Prostate gland (tissue), 2 donors: ENCODE results near the gene CEACAM21. TPM values are rescaled to one million over a fixed set of nuclear protein-coding genes. Genes with fewer than 3 reads are reported as not detected.

Experiments
- DNase-seq: peaks from one replicate; pipeline ENCODE4 v3.0.0-alpha.2; 2019; ENCODE audit warnings: low spot score
- H3K27ac ChIP-seq, 2 donors: fragments of 200-600 bp; sonication (generic); 2 replicates each; pipeline ENCODE4 v1.5.1; 2017 to 2019
- H3K27me3 ChIP-seq: fragments of 200-600 bp; sonication (generic); replicated peaks from 2 replicates; pipeline ENCODE4 v1.5.1; 2019; ENCODE audit not compliant: insufficient read depth
- H3K36me3 ChIP-seq, 2 donors: fragments of 200-600 bp; sonication (generic); 1 replicate in 1 of 2; 2 replicates in 1 of 2; pipeline versions ENCODE4 v1.5.1 to v1.8.1; 2017 to 2019
- H3K4me1 ChIP-seq: fragments of 200-600 bp; sonication (generic); replicated peaks from 2 replicates; pipeline ENCODE4 v1.5.1; 2019
- H3K4me3 ChIP-seq, 2 donors: fragments of 200-600 bp; sonication (generic); 2 replicates each; pipeline ENCODE4 v1.5.1; 2017 to 2019
- H3K9me3 ChIP-seq: fragments of 200-600 bp; sonication (generic); 2 replicates; pipeline ENCODE4 v1.5.1; 2017
- POLR2A ChIP-seq: fragments of 450-650 bp; IDR thresholded peaks from one replicate; pipeline ENCODE4 v1.6.1; 2016; ENCODE audit warnings: antibody characterized with exemption, mild to moderate bottlenecking
- POLR2AphosphoS5 ChIP-seq: sonication (generic); formaldehyde crosslinking; IDR thresholded peaks from one replicate; pipeline ENCODE4 v1.6.1; 2017; ENCODE audit warnings: antibody characterized with exemption
- WGBS: methylation state at CpG from one replicate; pipeline ENCODE4 v1.1.5; 2018; 5-methylcytosine and 5-hydroxymethylcytosine counted together
- intact Hi-C: fragments of 100-400 bp; cut with DNase I; formaldehyde crosslinking; loops from one replicate; pipeline ENCODE4 v1.14.2; 2022
- total RNA-seq, 2 donors: library from RNA; depleted of rRNA; stranded (reverse); fragments of >200 nt; gene quantifications; one replicate each; pipeline ENCODE4 v1.1.0, GENCODE V29; 2016
- TF ChIP-seq, protein P1 (sequence below), 4 experiments: fragments of 200-600 bp in 2 of 4; fragments of 450-650 bp in 2 of 4; sonication (generic) in 2 of 4; IDR thresholded peaks; 1 replicate in 3 of 4; 2 replicates in 1 of 4; pipeline ENCODE4 v1.5.1; 2016 to 2019; ENCODE audit warnings: antibody characterized with exemption in 4 of 4, mild to moderate bottlenecking in 2 of 4, moderate library complexity in 2 of 4

CEACAM21 gene
- total RNA-seq, 2 donors from 2014 or later = 1.5 TPM; not detected in 1

DNA sequence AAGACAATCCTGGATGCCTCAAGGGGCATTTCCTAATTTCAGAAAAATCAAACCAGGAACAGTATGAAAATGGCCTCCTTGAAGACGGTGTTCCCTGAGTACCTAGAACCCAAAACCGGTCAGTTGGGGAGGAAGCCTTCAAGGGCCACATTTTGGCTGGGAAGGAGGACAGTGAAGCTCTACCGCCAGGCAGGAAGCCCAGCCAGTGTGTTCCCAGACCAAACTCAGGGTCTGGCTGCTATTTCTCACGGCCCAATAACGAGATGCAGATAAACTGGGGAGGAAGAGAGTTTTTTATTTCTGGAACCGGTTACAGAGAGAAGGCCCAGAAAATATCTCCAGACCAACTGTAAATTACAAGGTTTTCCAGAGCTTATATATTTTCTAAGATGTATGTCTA lies 24.3 kb upstream of the CEACAM21 start:
- Histone ChIP-seq H3K27ac (no peak overlapping the region), H3K27me3 (no peaks in the 10 kb centered on the region), H3K4me3 (no peak overlapping the region), H3K36me3 (no peaks in the 10 kb centered on the region), H3K4me1 (no peaks in the 10 kb centered on the region), H3K9me3 (no peaks in the 10 kb centered on the region)
- WGBS = 63% methylated on average over 6 of the region's 6 CpGs
- intact Hi-C loops = no loop called here
- TF ChIP-seq POLR2AphosphoS5 (no peak), POLR2A (no peak)
- TF ChIP-seq, protein P1, sequence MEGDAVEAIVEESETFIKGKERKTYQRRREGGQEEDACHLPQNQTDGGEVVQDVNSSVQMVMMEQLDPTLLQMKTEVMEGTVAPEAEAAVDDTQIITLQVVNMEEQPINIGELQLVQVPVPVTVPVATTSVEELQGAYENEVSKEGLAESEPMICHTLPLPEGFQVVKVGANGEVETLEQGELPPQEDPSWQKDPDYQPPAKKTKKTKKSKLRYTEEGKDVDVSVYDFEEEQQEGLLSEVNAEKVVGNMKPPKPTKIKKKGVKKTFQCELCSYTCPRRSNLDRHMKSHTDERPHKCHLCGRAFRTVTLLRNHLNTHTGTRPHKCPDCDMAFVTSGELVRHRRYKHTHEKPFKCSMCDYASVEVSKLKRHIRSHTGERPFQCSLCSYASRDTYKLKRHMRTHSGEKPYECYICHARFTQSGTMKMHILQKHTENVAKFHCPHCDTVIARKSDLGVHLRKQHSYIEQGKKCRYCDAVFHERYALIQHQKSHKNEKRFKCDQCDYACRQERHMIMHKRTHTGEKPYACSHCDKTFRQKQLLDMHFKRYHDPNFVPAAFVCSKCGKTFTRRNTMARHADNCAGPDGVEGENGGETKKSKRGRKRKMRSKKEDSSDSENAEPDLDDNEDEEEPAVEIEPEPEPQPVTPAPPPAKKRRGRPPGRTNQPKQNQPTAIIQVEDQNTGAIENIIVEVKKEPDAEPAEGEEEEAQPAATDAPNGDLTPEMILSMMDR (IDR thresholded peaks at IDR 0.05) = no peak
- DNase-seq = no peak

GRCh38 chr19:41552558-41552957 lies 23.4 kb upstream of the CEACAM21 start:
- H3K27ac ChIP-seq = no peak overlapping the region
- no peaks in the 10 kb centered on the region for H3K9me3 ChIP-seq
- intact Hi-C loops = no loop called here
- no peaks in the 10 kb centered on the region for H3K4me1 ChIP-seq
- no peaks in the 10 kb centered on the region for H3K27me3 ChIP-seq
- 81% methylated on average over 6 of the region's 6 CpGs for WGBS
- TF ChIP-seq, protein P1 (IDR thresholded peaks at IDR 0.05) = no peak
- TF ChIP-seq POLR2A = no peak
- no peak for TF ChIP-seq POLR2AphosphoS5
- no peak overlapping the region for H3K4me3 ChIP-seq
- no peak for DNase-seq
- H3K36me3 ChIP-seq = no peaks in the 10 kb centered on the region

GRCh38 chr19:41553804-41554203 lies 22.2 kb upstream of the CEACAM21 start:
- Histone ChIP-seq H3K4me1 (no peaks in the 10 kb centered on the region), H3K27ac (no peak overlapping the region), H3K36me3 (no peaks in the 10 kb centered on the region), H3K9me3 (no peaks in the 10 kb centered on the region), H3K4me3 (no peak overlapping the region), H3K27me3 (no peaks in the 10 kb centered on the region)
- WGBS = 88% methylated on average over 4 of the region's 4 CpGs
- intact Hi-C loops = no loop called here
- TF ChIP-seq POLR2A (no peak), POLR2AphosphoS5 (no peak)
- TF ChIP-seq, protein P1 (IDR thresholded peaks at IDR 0.05) = no peak
- DNase-seq = no peak

- intact Hi-C loops = no loop called here
- Histone ChIP-seq H3K36me3 (no peaks in the 10 kb centered on the region), H3K27ac (no peak overlapping the region), H3K4me3 (no peak overlapping the region), H3K4me1 (no peaks in the 10 kb centered on the region), H3K9me3 (no peaks in the 10 kb centered on the region), H3K27me3 (no peaks in the 10 kb centered on the region)
- DNase-seq = no peak
- TF ChIP-seq POLR2A (no peak), POLR2AphosphoS5 (no peak)
- TF ChIP-seq, protein P1 (IDR thresholded peaks at IDR 0.05) = no peak
These were observed 21.1 kb upstream of the CEACAM21 start for GRCh38 chr19:41554907-41555306.

DNA sequence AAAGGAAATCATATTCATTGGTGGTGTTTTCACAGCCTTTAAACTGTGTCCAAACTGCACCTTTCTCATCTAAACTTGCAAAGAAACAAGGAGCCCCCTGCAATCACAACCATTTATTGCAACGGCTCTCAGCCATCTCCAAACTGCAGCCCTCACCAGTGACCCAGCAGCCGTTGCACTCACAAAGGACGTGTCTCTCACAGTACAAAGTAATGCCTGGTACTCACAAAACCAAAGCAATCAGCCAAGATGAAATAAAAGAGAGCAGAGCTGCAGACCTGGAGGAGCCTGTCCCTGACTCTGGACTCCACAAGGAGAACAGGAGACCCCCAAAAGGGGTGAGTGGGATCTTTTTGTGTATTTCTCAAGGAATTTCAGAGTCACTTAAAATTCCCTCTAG lies 20.2 kb upstream of the CEACAM21 start:
- H3K4me1 ChIP-seq = no peaks in the 10 kb centered on the region
- no peaks in the 10 kb centered on the region for H3K36me3 ChIP-seq
- intact Hi-C loops = no loop called here
- DNase-seq = no peak
- H3K27me3 ChIP-seq = no peaks in the 10 kb centered on the region
- H3K4me3 ChIP-seq = no peak overlapping the region
- H3K27ac ChIP-seq = no peak overlapping the region
- WGBS = 34% methylated on average over 3 of the region's 3 CpGs
- H3K9me3 ChIP-seq = no peaks in the 10 kb centered on the region
- TF ChIP-seq, protein P1 (IDR thresholded peaks at IDR 0.05) = no peak
- TF ChIP-seq POLR2A = no peak
- TF ChIP-seq POLR2AphosphoS5 = no peak
